HG02973 (cell line): Measurements from ENCODE around the gene CCNG1.
"Not testable (repeated sequence)": the region's sequence is repeated elsewhere in the genome, so short reads cannot be mapped to it uniquely, and the experiment has no call there.

Experiments used
- ATAC-seq: cut with Tn5 transposase; IDR thresholded peaks from one replicate; pipeline ENCODE4 v1.9.1; 2021; ENCODE audit warnings: moderate library complexity; ENCODE audit not compliant: unreplicated experiment

CCNG1 gene

GRCh38 chr5:163440954-163441353 lies 3.6 kb downstream of the CCNG1 start:
- ATAC-seq, result no peak

DNA sequence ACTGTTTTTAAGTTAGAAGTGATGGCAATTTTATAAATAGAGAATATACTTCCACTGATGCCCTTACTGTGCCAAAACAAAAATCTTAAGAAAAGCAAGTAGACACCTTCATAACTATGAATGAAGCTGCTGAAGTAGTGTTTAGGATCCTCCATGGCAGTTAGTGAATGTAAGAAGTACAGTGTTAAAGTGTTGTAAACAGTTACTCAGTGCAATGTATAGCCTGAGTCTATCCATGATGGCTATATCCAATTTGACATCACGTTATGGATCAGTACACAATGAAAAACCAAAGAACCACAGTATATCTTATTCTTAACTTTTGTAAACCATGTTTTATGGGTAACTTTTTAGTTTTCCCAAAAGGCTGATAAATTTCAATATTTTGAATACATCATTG lies 7.1 kb downstream of the CCNG1 start:
- no peak for ATAC-seq

DNA sequence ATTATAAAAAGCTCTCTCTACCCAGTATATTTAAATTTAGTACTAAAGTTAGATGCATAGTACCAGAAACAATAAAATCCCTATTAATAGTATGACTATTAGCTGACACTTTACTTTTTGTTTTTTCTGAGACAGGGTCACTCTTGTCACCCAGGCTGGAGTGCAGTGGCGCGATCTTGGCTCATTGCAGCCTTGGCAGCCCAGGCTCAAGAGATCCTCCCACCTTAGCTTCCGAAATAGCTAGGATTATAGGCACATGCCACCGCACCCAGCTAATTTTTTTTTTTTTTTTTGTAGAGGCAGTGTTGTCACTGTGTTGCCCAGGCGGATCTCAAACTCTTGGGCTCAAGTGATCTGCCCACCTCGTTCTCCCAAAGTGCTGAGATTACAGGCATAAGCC lies 8.0 kb downstream of the CCNG1 start:
- no peak for ATAC-seq

DNA sequence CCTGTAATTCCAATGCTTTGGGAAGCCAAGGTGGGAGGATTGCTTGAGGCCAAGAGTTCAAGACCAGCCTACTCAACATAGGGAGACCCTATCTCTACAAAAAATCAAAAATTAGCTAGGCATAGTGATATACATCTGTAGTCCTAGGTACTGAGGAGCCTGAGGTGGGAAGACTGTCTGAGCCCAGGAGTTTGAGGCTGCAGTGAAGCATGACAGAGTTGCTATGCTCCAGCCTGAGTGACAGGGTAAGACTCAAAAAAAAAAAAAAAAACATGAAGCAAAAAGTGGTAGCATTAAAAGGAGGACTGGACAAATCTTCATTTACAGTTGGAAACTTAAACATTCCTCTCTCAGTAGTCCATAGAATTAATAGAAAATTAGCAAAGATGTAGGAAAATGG lies 9.8 kb downstream of the CCNG1 start:
- no peak for ATAC-seq

DNA sequence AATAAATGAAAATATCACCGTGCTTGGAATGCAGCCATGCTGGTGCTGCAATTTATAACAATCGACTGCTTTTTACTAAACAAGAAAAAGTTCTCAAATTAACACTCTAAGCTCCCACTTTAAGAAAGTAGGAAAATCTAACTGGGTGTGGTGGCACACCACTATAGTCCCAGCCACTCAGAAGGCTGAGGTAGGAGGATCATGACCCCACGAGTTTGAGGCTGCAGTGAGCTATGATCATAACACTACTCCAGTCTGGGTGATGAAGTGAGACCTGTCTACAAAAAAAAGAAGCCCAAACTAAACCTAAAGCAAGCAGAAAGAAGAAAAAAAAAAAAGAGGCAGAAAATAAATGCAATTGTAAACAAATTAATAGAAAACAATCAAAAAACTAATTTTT lies 10.5 kb downstream of the CCNG1 start:
- no peak for ATAC-seq

DNA sequence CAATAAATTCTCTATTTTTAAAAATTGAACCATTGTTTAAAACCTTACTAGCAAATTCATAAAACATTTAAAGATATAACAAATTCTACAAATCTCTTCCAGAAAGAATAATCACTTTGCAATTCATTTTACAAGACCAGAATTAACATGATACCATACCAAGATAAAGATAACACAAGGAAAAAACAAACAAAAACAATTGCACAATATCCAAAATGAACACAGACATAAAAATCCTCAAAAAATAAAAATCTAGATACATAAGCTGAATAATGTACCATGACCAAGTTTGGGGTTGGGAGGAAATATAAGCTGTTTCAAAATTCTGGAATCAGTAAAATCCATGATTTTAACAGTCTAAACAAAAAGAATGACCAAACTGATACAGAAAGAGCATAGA lies 11.1 kb downstream of the CCNG1 start:
- ATAC-seq, result no peak

GRCh38 chr5:163451489-163451888 lies 14.1 kb downstream of the CCNG1 start:
- no peak for ATAC-seq

GRCh38 chr5:163453705-163454104 lies 16.3 kb downstream of the CCNG1 start:
- no peak for ATAC-seq

DNA sequence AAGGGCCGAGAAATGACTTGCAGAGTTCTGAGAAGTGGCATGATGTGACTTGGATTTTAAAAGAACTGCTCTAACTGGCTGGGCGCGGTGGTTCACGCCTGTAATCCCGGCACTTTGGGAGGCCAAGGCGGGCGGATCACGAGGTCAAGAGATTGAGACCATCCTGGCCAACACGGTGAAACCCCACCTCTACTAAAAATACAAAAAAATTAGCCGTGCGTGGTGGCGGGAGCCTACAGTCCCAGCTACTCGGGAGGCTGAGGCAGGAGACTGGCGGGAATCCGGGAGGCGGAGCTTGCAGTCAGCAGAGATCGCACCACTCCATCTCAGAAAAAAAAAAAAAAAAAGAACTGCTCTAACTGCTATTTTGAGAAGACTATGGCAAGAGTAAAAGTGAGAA lies 18.0 kb downstream of the CCNG1 start:
- ATAC-seq, result not testable (repeated sequence)

DNA sequence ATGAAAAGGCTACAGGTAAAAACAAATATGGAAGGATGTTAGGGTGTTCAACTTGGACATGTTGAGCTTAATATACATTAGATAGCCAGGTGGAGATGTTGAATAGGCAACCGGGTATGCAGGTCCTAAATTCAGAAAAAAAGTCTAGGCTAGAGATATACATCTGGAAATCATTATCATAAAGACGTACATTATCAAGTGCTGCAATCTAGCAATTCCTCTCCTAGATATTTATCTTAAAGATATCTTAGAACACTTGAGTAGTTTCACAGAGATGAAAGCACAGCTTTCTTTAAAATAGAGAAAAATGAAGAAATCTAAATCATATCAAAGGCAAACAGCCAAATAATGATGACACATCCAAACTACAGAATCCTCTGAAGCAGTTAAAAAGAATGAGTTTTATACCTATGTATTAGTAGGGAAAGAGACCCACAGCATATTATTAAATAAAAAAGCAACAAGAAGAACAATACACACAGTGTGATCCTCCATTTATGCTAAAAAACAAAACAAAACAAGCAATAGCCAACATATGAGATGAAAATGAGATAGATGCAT lies 18.7 kb downstream of the CCNG1 start:
- no peak for ATAC-seq

GRCh38 chr5:163456840-163457239 lies 19.4 kb downstream of the CCNG1 start:
- no peak for ATAC-seq

DNA sequence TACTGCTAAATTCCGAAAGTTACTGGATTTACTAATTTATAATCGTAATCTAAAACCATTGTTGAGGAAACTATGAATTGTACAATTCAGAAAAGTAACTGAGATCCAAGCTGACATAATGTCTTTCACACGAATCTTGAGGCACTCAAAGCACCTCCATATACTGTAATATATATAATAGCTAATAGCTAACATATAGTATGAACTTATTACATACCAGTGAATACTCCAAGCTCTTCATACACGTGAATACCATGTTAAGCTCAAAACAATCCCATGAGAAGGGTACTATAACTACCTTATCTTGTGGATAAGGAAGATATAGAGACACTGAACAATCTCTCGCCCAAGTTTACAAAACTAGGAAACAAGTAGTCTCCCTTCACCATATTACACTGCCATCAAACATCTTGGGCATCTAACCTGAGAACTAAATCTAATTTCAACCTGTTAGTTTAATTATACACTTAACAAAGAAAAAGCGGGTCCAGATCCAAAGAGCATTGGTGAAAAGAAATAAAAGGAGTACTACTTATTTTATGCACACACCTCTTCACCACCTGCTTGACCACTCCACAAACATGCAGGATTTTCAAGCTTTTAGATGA lies 21.5 kb downstream of the CCNG1 start:
- ATAC-seq, result no peak

DNA sequence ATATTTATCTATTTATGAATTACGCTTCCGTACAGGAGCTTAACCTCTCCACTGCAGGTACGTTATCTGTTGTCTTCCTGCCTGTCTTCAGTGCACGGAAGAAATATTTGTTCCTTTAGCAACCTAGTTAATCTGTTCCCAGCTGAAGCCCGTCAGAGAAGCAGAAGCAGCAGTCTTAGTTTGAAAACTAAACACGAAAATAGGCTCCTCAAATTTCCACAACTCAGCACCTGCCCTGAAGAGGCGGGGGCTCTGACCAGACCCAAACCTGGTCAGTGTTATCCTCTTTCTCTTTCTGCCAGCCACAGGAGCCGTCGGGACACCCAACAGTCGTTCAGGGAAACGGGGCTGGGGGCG lies 22.0 kb downstream of the CCNG1 start:
- ATAC-seq, result peak; percentile 27

- peak; percentile 73 for ATAC-seq
Measured at GRCh38 chr5:163459819-163460561, 22.6 kb downstream of the CCNG1 start, which contains the start of gene NUDCD2. Gene NUDCD2 (minus strand): TSS chr5:163460102. CDS start chr5:163460050, 52 bp downstream.

- no peak for ATAC-seq
Measured at GRCh38 chr5:163460562-163461171, 23.3 kb downstream of the CCNG1 start, which contains the start of gene HMMR. Gene HMMR (plus strand): TSS chr5:163460632. CDS start chr5:163460693, 61 bp downstream.

GRCh38 chr5:163463063-163463435 lies 25.7 kb downstream of the CCNG1 start:
- ATAC-seq, result no peak

DNA sequence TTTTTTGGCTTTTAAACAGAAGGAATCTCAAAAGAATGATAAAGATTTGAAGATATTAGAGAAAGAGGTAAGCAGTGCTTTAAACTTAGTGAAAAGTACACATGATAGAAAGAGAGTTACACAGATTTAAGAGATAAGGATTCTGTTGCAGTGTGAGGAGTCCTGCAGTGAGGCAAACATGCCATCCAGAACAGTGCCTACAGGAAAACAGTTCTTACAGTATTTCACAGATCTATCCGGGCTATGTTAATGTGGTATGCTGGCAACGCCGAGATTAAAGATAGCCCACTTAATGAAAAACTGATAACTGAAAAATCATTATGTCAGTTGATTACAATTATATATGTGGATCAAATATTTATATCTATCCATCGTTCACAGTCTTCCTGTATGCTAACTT lies 30.3 kb downstream of the CCNG1 start:
- ATAC-seq, result no peak

DNA sequence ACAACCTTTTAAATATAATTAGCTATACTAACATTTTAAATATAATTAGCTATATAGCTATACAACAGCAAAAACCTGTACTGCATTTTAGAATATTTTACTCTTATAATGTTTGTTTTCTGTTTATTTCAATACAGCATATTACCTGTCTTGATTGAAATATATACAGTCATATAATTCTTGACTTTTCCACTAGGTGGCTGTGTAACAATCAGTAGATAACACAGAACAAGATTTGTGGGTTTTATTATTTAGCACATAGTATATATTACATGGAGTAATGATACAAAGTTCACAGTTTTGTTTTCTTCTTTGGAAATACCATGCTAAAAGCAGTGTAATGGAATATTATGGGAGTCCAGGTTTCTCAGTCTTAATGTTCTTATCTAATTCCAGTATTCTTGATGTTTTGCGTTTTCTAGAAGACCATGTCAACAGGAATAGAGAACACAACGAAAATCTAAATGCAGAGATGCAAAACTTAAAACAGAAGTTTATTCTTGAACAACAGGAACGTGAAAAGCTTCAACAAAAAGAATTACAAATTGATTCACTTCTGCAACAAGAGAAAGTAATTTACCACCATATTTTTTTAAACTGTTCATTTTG lies 36.3 kb downstream of the CCNG1 start:
- no peak for ATAC-seq

- no peak for ATAC-seq
Measured at GRCh38 chr5:163475411-163475810, 38.0 kb downstream of the CCNG1 start.

GRCh38 chr5:163478126-163478981 lies 41.0 kb downstream of the CCNG1 start:
- ATAC-seq, result no peak

DNA sequence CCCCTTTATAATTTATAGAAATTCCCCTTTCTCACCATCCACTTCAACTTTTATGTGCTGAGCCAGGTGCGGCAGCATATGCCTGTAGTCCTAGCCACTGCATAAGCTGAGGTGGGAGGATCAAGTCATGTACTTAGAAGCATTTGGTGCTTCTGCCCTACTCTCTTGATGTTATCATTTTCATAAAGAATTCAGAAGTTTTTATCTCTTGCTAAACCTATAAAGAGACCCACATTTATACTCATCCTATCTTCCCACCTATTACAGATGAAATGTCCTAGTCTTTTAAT lies 41.5 kb downstream of the CCNG1 start:
- no peak for ATAC-seq
